T47D (cell line): Measurements from ENCODE around the gene TIRAP.
"Not testable (repeated sequence)": the region's sequence is repeated elsewhere in the genome, so short reads cannot be mapped to it uniquely, and the experiment has no call there.

Experiments
- DNase-seq, 2 experiments: peaks; one replicate each; pipeline versions ENCODE4 v3.0.0 to v3.0.0-alpha.2; 2011 to 2012; ENCODE audit warnings: low read depth in 1 of 2, low spot score in 1 of 2
- JUND ChIP-seq: IDR thresholded peaks from 2 replicates; pipeline ENCODE4 v1.6.1; 2012; ENCODE audit warnings: low read depth
- in situ Hi-C: cut with HindIII; loops from 2 replicates; pipeline ENCODE4 v1.10.0; 2016; ENCODE audit warnings: low sequenced_read_pairs, low pct_unique_long_range_greater_than_20kb

TIRAP gene

DNA sequence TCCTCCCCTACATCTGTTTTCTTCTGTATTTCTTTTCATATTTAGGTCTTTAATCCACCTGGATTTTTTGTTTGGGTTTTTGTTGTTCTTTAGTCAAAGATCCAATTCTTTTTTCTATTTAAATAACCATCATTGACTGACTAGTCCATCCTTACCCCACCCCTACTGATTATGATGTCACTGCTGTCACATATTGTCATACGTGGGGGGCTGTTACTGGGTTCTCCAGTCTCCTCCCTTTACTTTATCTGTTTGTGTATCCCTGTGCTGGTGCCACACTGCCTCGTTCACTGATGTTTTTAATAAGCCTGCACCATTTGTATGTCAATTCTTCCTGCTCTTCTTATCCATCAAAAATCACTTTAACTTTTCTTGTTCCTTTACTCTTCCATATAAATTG lies 14.1 kb downstream of the TIRAP start:
- no peak for DNase-seq
- in situ Hi-C loops: no loop called here
- TF ChIP-seq JUND: no peak

DNA sequence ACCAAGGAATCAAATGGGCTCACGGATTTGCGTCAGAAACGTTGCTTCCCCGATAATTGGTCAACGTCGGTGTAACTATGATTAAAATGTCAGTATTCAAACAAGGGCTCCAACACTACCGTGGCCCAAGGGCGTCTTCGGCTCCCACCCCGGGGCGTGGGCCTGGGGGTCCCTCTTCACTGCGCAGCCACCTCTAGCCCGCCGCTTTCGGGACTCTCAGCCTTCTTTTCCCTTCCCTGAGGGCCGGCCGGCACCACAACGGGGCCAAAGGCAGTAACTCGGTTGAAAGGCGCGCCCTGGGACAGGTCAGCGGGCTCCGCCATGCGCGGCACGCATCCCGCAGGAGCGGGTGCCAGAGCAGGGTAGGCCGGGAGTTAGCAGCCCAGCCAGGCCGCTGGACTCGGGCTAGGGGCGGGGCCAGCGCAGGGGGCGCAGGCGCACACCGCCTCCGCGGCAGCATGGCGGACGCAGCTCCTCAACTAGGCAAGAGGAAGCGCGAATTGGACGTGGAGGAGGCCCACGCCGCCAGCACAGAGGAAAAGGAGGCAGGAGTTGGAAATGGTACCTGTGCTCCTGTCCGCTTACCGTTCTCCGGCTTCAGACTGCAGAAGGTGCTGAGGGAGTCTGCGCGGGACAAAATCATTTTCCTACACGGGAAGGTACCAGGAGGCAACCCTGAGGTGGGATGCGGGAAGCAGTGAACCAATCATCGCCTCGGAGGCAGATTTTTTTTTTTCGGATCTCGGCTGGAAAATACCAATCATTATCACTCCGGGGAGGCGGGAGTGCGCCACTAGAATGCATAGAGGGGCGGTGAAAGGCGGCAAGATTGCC lies 20.9 kb downstream of the TIRAP start, which contains the start of gene DCPS:
TSS of gene DCPS (plus strand) at position 438 of the 834 bp plus-strand sequence. CDS start at position 459, 21 bp downstream.
- TF ChIP-seq JUND: no peak
- DNase-seq: peak; percentile 95 to 99
- in situ Hi-C loops: no loop called here

DNA sequence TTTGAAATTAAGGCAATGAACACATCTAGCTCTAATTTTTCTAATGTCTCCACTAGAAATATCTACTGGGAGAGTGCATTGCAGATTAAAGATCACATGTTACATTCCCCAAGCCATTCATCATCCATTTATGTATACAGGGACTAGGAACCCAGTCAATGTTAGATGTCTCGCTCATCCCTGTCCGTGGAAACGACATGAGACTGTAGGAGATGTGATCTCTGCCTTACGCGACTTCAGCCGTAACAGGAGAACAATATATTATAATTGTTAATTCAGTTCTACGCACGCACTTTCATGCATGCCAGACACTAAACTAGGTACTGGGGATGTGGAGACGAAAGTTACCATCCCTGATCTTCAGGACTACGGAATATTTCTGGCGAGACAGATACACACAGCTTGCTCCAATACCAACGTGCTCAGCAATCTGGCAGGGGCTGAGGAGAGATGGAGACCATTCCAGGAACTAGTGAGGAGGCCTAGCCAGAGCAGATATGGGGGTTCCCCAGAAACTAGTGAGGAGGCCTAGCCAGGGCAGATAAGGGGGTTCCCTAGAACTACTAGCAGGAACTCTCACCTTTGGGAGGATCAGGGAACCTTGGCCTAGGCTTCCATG lies 21.7 kb downstream of the TIRAP start:
- no peak for TF ChIP-seq JUND
- in situ Hi-C loops: no loop called here
- peak in 1 of 2 experiments; percentile 58 for DNase-seq

DNA sequence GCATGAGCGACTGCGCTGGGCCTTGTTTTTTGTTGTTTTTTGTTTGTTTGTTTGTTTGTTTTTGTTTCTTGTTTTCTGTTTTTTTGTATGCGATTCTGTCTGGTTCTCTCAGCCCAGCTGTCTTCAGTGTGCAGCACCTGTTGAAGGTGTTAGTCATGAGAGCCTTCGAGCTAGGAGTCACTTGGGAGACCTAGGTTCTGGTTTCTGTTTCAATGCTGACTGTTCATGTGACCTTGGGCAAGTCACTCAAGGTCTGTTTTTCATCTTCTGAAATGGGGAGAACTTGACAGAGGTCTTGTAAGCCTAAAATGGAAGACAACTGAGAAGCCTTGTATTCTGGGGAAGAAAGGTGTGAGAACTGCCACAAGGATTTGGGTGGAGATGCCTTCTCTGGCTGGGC lies 22.8 kb downstream of the TIRAP start:
- in situ Hi-C loops: no loop called here
- TF ChIP-seq JUND: no peak
- DNase-seq: no peak

DNA sequence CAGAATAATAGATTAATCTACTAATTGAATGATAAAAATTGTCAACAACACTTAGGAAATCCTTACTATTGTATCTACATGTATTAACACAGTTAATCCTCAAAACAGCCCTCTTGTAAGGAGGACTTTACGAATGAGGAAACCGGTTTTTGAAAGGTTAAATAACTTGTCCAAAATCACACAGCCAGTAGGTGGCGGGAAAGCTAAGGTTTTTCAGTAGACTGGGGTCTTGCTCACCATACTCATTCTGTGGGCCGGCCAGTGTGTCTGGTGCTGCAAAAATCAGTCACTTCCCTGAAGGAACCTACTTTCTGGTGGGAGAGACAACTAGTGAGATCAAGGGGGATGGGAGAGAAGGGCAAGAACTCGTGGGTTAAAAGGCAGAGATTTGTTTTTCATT lies 24.8 kb downstream of the TIRAP start:
- TF ChIP-seq JUND: no peak
- in situ Hi-C loops: no loop called here
- peak in 1 of 2 experiments; percentile 69 for DNase-seq

DNA sequence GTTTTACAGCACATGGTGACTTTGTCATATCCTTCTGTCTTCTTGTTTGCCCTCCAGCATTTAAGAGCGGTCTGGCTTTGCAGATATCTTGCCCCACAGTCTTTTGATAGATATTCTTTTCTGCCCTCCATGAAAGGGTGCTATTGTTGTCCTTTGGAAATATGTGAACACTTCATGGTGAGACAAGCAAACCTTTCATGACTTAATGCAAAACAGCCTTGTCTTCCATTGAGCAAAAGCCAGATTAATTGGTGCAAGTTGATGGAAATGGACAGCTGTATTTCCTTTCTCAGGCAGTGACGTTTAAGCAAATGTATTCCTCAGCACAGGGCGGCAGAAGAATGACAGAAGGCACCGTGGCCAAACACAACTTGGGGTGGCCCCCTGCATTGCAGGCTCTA lies 25.4 kb downstream of the TIRAP start:
- DNase-seq: no peak
- in situ Hi-C loops: no loop called here
- no peak for TF ChIP-seq JUND

DNA sequence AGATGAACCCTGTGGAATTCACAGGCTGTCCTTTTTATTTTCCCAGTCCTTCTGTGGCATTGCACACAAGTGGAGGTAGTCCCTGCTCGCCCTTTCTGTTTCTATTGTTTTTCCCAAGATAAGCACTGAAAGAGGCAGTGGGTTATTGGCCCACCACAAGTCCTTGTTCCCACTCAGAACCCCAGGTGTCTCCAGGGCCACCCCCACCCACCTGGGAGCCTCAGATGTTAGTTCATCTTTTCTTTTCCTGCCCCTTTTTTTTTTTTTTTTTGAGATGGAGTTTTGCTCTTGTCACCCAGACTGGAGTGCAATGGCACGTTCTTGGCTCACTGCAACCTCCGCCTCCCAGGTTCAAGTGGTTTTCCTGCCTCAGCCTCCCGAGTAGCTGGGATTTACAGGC lies 25.9 kb downstream of the TIRAP start:
- in situ Hi-C loops: not testable (repeated sequence)

DNA sequence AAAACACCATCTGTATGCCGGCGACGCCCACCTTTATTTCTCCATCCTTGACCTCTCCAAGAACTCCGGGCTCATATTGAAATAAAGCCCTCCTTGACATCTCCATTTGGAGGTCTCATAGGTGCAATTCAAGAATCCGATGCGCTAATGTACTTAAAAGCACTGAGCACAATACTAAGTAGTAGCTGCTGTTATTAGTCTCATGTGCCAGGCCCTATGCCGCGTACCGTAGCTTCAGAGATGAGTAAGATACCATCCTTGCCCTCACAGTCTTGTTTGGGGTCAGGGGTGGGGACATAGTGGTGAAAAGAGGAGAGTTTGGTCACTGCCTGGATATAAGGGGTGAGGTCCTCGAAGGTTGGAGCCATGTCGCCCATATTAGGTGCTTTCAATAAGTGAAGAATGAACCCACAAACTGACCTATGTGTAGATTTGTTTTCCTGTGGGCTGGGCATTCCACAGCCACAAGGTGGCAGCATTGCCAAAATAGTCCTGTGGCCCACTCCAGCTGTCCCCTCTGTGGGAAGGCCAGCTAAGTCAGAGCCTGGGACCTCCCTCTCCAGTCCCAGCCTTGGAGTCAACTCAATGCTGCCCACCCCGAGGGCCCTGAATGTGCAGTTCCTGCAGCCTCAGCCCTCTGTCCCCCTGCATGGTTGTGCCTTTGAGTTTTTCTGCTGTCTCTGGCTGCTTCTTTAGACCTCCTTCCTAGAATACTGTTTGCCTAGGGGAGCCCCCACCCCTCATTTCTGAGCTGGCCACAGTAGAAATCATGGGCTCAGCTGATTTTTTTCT lies 27.5 kb downstream of the TIRAP start:
- no peak for TF ChIP-seq JUND
- DNase-seq: peak; percentile 83 to 88
- in situ Hi-C loops: no loop called here

More for the DNA sequence above, 25.9 kb downstream of the TIRAP start:
- DNase-seq: not testable (repeated sequence)

DNA sequence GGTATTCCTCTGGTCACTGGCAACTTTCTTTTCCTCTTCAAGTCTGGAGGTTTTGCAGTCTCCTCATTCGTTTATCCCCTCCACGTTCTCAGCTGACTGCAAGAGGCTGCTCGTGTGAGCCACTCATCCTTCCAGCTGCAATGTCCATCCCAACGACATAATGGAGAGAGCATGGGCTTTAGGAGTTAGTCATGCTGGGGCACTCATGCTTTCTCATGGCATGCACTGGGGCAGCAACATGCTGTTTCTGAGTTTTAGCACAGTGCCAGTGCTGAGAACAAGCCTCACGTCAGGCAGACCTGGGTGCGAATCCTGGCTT lies 28.1 kb downstream of the TIRAP start:
- no peak for TF ChIP-seq JUND
- DNase-seq: no peak
- in situ Hi-C loops: no loop called here

DNA sequence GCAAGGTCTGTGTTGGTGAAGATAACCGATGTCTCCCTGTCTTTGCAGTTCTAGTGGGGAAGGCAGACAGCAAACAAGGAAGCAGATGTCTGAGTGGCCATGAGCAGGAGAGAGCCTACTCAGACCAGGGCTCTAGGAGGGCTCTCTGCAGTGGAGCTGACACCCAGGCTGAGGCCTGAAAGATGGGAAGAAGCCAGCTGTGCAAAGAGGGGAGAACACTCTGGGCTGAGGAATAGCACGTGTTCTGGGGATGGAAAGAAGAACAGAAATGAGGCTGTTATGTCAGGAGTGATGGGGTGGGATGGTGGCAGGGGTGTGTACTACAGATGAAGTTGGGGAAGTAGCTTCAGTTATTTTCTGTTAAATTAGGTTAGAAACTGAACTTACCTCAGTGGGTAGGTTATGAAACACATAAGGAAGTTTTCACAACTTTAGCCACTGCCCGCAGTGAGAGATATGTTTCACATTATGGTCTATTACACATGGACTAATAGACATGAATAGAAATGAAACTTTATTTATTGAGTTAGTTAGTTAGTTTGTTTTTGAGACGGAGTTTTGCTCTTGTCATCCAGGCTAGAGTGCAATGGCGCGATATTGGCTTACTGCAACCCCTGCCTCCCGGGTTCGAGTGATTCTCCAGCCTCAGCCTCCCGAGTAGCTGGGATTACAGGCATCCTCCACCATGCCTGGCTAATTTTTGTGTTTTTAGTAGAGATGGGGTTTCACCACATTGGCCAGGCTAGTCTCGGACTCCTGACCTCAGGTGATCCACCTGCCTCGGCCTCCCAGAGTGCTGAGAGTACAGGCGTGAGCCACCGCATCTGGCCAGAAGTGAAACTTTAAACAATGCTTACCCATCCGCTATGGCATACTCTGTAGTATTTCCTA lies 28.8 kb downstream of the TIRAP start:
- in situ Hi-C loops: no loop called here
- no peak for DNase-seq
- TF ChIP-seq JUND: no peak

DNA sequence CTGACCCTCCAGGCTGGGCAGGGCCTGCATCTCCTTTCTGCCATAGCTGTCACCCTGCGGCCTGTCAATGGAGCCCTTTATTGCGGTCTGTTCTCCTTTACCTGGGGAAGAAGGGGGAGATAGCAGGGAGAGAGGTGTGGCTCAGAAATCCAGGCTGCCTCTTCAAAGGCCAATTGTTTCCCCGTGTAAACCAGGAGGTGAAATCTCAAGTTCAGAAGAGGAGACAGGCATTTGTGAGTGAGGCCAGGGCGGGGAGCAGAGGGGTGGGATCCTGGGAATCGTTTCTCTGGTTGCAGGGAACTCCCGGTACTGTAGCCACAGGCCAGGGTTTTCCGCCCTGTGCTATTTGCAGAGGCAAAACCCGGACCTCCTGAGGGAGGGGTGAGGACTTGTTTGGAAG lies 30.1 kb downstream of the TIRAP start:
- no peak for TF ChIP-seq JUND
- in situ Hi-C loops: no loop called here
- no peak for DNase-seq

DNA sequence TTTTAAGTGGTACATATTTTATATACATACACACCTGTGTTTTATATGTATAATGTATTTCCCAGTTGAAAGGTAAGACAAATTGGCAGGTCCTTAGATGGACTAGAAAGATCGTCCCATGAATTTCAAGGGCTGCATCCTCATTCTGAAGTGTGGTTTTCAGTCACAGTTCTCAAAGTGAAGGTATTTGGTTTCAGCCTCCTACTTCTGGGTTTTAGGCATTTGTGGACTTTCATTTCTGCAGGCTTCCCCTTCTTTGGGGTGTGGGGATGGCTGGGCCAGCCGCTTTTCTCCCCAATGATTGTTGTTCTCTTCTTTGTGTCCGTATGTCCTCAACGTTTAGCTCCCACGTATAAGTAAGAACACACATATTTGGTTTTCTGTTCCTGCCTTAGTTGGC lies 30.9 kb downstream of the TIRAP start:
- no peak for DNase-seq
- in situ Hi-C loops: no loop called here
- no peak for TF ChIP-seq JUND
